Liver (tissue), 3 donors: ENCODE data around the gene KRTAP4-7.

Experiments
- ATF3 ChIP-seq: IDR thresholded peaks from 2 replicates; pipeline ENCODE4 v1.6.1; 2016; ENCODE audit warnings: antibody characterized with exemption
- EGR1 ChIP-seq, 2 donors: IDR thresholded peaks; 2 replicates each; pipeline ENCODE4 v1.6.1; 2016 to 2018; ENCODE audit warnings: antibody characterized with exemption in 2 of 2, low read depth in 2 of 2
- GABPA ChIP-seq, 2 donors: IDR thresholded peaks in 1 of 2; conservative IDR thresholded peaks in 1 of 2; 2 replicates each; pipeline ENCODE4 v1.6.1; 2016; ENCODE audit warnings: antibody characterized with exemption in 2 of 2, mild to moderate bottlenecking in 1 of 2, moderate library complexity in 1 of 2
- JUND ChIP-seq, 2 donors: IDR thresholded peaks; 2 replicates each; pipeline ENCODE4 v1.6.1; 2016; ENCODE audit warnings: antibody characterized with exemption in 2 of 2
- MAX ChIP-seq: IDR thresholded peaks from 2 replicates; pipeline ENCODE4 v1.6.1; 2016; ENCODE audit warnings: antibody characterized with exemption
- NR2F2 ChIP-seq: IDR thresholded peaks from 2 replicates; pipeline ENCODE4 v1.6.1; 2016; ENCODE audit warnings: antibody characterized with exemption
- RAD21 ChIP-seq, 2 donors: IDR thresholded peaks; 2 replicates each; pipeline ENCODE4 v1.6.1; 2016; ENCODE audit warnings: antibody characterized with exemption in 2 of 2, mild to moderate bottlenecking in 2 of 2
- RXRA ChIP-seq, 2 donors: IDR thresholded peaks; 2 replicates each; pipeline ENCODE4 v1.6.1; 2017 to 2018; ENCODE audit warnings: antibody characterized with exemption in 2 of 2, mild to moderate bottlenecking in 1 of 2
- SP1 ChIP-seq: IDR thresholded peaks from 2 replicates; pipeline ENCODE4 v1.6.1; 2018; ENCODE audit warnings: antibody characterized with exemption, mild to moderate bottlenecking
- TAF1 ChIP-seq: conservative IDR thresholded peaks from 2 replicates; pipeline ENCODE4 v1.6.1; 2016; ENCODE audit warnings: antibody characterized with exemption, mild to moderate bottlenecking
- YY1 ChIP-seq: IDR thresholded peaks from 2 replicates; pipeline ENCODE4 v1.6.1; 2016; ENCODE audit warnings: antibody characterized with exemption, mild to moderate bottlenecking
- TF ChIP-seq, protein P1 (sequence below): fragments of 150-350 bp; IDR thresholded peaks from 2 replicates; pipeline ENCODE4 v1.5.1; 2017; ENCODE audit warnings: improper control_type of control experiment, low read depth, low read length; ENCODE audit not compliant: missing input control
- TF ChIP-seq, protein P2 (sequence below): IDR thresholded peaks from 2 replicates; pipeline ENCODE4 v1.6.1; 2016; ENCODE audit warnings: antibody characterized with exemption, mild to moderate bottlenecking
- TF ChIP-seq, protein P3 (sequence below): IDR thresholded peaks from 2 replicates; pipeline ENCODE4 v1.6.1; 2016; ENCODE audit warnings: antibody characterized with exemption
- donor health status: healthy.
- donor health status: healthy.

DNA sequence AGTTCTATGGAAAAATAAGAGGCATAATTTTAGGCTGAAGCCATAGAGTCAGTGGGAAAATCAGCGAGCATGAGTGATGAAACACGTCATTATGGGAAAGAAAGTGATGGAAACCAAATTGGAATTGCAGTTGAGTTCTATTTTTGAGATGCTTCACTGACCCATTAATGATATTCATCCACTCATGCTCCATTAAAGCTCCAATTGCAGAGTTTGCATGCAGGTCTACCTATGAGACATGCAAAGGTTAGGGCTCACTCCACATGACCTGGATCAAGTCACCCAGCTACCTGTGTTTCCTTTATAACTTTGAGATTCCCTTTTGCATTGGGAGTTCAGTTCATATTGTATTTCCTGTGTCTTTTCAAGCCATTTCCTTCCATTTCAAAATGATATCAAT lies 10.3 kb upstream of the KRTAP4-7 start:
- TF ChIP-seq, protein P1, sequence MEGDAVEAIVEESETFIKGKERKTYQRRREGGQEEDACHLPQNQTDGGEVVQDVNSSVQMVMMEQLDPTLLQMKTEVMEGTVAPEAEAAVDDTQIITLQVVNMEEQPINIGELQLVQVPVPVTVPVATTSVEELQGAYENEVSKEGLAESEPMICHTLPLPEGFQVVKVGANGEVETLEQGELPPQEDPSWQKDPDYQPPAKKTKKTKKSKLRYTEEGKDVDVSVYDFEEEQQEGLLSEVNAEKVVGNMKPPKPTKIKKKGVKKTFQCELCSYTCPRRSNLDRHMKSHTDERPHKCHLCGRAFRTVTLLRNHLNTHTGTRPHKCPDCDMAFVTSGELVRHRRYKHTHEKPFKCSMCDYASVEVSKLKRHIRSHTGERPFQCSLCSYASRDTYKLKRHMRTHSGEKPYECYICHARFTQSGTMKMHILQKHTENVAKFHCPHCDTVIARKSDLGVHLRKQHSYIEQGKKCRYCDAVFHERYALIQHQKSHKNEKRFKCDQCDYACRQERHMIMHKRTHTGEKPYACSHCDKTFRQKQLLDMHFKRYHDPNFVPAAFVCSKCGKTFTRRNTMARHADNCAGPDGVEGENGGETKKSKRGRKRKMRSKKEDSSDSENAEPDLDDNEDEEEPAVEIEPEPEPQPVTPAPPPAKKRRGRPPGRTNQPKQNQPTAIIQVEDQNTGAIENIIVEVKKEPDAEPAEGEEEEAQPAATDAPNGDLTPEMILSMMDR, result no peak
- TF ChIP-seq MAX (no peak), TAF1 (no peak), SP1 (no peak), RXRA (IDR thresholded peaks at IDR 0.05) (no peak), GABPA (IDR thresholded peaks at IDR 0.05 in 1 of 2, conservative IDR thresholded peaks at IDR 0.05 in 1 of 2) (no peak), YY1 (no peak), RAD21 (IDR thresholded peaks at IDR 0.05) (no peak), ATF3 (no peak), NR2F2 (no peak), JUND (IDR thresholded peaks at IDR 0.05) (no peak), EGR1 (IDR thresholded peaks at IDR 0.05; ENCODE audit: low read depth in 2 of 2) (no peak)
- TF ChIP-seq, protein P2, sequence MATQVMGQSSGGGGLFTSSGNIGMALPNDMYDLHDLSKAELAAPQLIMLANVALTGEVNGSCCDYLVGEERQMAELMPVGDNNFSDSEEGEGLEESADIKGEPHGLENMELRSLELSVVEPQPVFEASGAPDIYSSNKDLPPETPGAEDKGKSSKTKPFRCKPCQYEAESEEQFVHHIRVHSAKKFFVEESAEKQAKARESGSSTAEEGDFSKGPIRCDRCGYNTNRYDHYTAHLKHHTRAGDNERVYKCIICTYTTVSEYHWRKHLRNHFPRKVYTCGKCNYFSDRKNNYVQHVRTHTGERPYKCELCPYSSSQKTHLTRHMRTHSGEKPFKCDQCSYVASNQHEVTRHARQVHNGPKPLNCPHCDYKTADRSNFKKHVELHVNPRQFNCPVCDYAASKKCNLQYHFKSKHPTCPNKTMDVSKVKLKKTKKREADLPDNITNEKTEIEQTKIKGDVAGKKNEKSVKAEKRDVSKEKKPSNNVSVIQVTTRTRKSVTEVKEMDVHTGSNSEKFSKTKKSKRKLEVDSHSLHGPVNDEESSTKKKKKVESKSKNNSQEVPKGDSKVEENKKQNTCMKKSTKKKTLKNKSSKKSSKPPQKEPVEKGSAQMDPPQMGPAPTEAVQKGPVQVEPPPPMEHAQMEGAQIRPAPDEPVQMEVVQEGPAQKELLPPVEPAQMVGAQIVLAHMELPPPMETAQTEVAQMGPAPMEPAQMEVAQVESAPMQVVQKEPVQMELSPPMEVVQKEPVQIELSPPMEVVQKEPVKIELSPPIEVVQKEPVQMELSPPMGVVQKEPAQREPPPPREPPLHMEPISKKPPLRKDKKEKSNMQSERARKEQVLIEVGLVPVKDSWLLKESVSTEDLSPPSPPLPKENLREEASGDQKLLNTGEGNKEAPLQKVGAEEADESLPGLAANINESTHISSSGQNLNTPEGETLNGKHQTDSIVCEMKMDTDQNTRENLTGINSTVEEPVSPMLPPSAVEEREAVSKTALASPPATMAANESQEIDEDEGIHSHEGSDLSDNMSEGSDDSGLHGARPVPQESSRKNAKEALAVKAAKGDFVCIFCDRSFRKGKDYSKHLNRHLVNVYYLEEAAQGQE, result no peak
- TF ChIP-seq, protein P3, sequence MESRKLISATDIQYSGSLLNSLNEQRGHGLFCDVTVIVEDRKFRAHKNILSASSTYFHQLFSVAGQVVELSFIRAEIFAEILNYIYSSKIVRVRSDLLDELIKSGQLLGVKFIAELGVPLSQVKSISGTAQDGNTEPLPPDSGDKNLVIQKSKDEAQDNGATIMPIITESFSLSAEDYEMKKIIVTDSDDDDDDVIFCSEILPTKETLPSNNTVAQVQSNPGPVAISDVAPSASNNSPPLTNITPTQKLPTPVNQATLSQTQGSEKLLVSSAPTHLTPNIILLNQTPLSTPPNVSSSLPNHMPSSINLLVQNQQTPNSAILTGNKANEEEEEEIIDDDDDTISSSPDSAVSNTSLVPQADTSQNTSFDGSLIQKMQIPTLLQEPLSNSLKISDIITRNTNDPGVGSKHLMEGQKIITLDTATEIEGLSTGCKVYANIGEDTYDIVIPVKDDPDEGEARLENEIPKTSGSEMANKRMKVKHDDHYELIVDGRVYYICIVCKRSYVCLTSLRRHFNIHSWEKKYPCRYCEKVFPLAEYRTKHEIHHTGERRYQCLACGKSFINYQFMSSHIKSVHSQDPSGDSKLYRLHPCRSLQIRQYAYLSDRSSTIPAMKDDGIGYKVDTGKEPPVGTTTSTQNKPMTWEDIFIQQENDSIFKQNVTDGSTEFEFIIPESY, result no peak
